HG02852 (cell line): Measurements from ENCODE around the gene NADSYN1.

Experiments
- ATAC-seq: cut with Tn5 transposase; IDR thresholded peaks from one replicate; pipeline ENCODE4 v1.9.1; 2021; ENCODE audit warnings: mild to moderate bottlenecking, moderate library complexity; ENCODE audit not compliant: unreplicated experiment

NADSYN1 gene

GRCh38 chr11:71449596-71449995 is 3.4 kb upstream of the NADSYN1 start:
- ATAC-seq = no peak

GRCh38 chr11:71450507-71450906 is 2.5 kb upstream of the NADSYN1 start:
- no peak for ATAC-seq

- no peak for ATAC-seq
Measured at GRCh38 chr11:71450939-71451338, 2.1 kb upstream of the NADSYN1 start.

- ATAC-seq = no peak
Measured at GRCh38 chr11:71451596-71452198, 1.3 kb upstream of the NADSYN1 start.

- ATAC-seq = no peak
Measured at GRCh38 chr11:71452199-71453036, 585 bp upstream of the NADSYN1 start.

- no peak for ATAC-seq
Measured at GRCh38 chr11:71453918-71454304, 908 bp downstream of the NADSYN1 start.

GRCh38 chr11:71454470-71455113 is 1.6 kb downstream of the NADSYN1 start:
- no peak for ATAC-seq

- ATAC-seq = no peak
Measured at GRCh38 chr11:71456294-71456693, 3.3 kb downstream of the NADSYN1 start.

GRCh38 chr11:71456831-71457230 is 3.8 kb downstream of the NADSYN1 start:
- no peak for ATAC-seq

GRCh38 chr11:71458146-71459070 is 5.4 kb downstream of the NADSYN1 start:
- no peak for ATAC-seq

- ATAC-seq = no peak
Measured at GRCh38 chr11:71459076-71459766, 6.2 kb downstream of the NADSYN1 start.

GRCh38 chr11:71459767-71460320 is 6.8 kb downstream of the NADSYN1 start:
- no peak for ATAC-seq

GRCh38 chr11:71461696-71462095 is 8.7 kb downstream of the NADSYN1 start:
- no peak for ATAC-seq

GRCh38 chr11:71462726-71463125 is 9.7 kb downstream of the NADSYN1 start:
- ATAC-seq = no peak

GRCh38 chr11:71463331-71464211 is 10.6 kb downstream of the NADSYN1 start:
- no peak for ATAC-seq

GRCh38 chr11:71465054-71465453 is 12.1 kb downstream of the NADSYN1 start:
- ATAC-seq = no peak

GRCh38 chr11:71466358-71466757 is 13.4 kb downstream of the NADSYN1 start:
- no peak for ATAC-seq

- no peak for ATAC-seq
Measured at GRCh38 chr11:71467164-71467563, 14.2 kb downstream of the NADSYN1 start.

- ATAC-seq = no peak
Measured at GRCh38 chr11:71470946-71471345, 17.9 kb downstream of the NADSYN1 start.
